SHP77 (cell line): ENCODE data around the gene RGL1.

Source experiments
- DNase-seq, 2 experiments: peaks; one replicate each; lab custom pipeline; 2025; lab: John Stamatoyannopoulos, UW

RGL1 gene

DNA sequence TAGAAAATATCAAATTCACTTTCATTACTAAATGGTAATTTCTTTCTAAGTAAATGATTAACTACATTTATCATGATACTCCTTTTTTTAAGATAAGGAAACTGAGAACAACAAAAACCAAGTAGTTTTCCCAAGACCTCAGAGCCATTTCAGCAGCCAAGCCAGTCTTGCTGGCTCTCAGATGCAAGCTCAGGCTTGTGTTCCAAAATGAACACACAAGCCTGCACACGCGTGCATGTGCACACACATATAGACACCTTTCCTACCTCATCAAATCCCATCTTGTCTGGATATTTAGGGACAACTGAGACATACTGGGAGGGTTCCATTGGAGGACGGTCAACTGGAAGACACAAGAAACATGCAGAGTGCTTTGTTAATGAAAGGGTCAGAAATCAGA, 149.6 kb downstream of the RGL1 start:
- DNase-seq: no peak

DNA sequence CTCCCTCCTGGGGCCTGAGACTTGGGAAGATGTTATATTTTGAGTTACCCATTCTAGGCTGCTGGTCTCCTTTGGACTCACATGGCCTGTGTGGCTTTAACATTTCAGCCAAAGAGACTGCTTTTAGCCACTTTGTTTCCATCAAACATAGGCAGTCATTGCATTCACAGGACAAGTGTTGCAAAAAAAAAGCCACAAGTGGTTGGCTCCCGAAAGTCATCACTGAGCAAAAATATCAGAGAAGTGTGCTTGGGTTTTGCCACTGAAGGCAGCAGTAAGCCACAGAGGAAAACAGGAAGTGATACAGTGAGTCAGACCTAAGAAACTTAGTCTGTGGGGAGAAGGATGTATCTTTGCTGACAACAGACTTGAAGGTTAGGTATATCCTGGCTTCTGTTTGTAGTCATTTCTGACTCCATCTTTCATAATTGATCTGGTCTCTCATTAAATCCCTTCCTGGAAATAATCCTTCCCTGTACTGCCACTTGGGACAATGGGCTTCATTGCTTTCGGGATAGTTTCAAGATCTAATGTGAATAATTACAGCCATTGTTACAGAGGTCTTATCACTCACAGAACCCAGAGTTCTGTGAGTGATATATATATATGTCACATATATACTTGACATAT, 151.8 kb downstream of the RGL1 start:
- DNase-seq: no peak

DNA sequence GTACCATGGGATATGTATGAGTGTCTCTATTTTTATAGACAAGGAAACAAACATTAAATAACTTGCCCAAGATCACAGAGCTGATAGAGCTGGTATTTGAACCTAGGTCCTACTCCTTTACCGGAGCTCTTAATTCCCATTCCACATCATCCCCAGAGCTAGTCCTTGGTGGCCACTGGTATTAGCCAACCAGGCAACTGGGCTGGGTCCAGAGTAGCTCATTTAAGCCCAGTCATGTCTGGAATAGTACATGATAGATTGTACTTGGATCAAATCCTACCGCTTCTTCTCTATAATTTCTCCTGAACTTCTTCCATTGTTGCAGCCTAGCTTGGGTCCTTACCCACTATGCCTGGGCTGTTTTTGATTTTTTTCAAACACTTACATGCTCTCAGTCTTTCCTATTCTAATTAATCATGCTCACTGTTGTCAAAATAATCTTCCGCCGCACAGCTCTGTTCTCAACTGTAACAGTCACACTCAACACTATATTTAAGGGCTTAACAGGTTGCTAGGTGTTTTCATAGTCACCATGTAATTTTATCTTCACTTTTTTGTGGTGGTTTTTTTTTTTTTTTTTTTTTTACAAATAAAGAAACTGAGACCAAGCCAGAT, 152.4 kb downstream of the RGL1 start:
- DNase-seq: no peak

DNA sequence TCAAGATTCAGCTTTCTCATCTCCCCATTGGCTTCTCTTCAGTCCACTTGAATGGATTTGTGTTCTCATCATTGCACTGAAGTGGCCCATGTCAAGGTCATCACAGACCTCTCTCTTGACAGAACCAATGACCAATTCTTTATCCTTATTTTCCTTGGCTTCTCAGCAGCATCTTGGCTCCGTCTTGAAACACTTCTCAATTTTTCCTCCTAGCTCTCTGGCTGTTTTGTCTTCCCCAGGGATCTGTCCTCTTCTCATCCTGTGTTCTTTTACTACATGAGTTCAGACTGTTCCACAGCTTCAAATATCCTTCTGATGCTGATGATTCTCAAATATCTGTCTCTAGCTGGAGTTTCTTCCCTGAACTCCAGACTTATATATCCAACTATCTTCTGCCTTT, 154.0 kb downstream of the RGL1 start:
- DNase-seq: no peak

DNA sequence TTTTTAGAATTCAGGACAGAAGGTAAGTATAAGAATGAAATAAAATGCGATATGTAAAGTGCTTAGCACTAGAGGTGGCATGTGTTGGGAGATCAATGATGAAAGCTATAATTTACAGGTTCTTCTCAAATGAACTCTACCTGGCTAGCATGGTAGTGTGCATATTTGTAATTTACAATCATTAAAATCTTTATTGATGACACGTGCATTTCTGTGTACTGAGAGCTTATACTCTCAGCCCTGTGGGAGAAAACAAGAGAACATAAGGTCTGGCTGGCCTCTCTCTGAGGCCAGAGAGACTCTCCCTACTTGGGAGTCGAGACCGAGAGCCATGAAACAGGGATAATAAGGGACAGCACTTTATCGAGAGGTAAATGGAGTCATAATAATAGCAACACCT, 156.2 kb downstream of the RGL1 start:
- no peak for DNase-seq

DNA sequence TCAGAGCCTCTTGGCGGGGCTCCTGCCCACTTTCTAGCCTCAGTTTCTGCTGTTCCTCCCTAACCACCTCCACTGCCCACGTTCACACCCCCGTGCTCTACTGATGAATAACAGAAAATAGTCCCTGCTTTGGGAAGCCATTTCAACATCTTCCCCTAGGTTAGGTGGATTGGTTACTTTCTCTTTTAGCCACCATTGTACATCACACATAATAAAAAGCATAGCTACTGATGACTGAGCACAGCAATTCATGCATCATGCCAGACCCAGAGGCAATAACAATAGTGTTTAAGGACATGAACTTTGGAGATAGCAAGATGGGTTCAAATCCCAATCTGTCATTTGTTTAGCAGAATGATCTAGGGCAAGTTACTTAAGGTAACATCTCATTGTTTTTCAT, 158.0 kb downstream of the RGL1 start:
- no peak for DNase-seq

DNA sequence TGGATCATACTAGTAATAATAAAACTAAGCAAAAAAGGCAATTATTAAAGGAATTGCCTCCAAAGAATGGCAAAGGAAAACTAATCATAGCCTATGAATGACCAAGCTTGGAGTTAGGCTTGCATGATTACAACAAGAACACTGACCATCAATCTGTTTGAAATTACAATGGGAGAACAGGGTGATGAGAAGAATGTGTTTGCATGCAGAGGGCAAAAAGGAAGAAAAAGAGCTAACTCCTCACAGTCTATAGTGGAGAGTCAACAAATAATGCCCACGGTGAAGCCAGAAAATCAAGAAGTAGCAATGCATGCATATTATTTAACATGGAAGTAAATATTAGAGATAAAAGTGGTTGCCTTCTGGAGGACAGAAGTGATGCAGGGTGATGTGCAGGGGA, 160.8 kb downstream of the RGL1 start:
- DNase-seq: no peak

DNA sequence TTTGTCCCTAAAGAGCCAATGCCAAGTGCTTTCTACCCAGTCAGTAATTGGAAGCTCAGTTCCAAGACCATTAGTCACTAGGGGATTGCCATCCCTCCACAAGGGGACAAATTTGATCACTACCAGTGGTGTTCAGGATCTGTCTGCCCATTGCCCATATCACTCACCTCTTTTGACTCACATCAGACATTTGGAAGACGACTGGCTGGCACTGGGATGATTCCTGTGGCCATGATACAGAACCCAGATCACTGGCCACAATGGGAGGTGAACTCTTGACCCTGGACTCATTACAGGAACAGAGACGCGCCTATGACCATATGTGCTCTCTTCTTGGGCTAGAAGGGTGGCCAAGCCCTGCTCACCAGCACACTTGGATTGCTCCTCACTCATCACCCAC, 161.6 kb downstream of the RGL1 start:
- DNase-seq: no peak

DNA sequence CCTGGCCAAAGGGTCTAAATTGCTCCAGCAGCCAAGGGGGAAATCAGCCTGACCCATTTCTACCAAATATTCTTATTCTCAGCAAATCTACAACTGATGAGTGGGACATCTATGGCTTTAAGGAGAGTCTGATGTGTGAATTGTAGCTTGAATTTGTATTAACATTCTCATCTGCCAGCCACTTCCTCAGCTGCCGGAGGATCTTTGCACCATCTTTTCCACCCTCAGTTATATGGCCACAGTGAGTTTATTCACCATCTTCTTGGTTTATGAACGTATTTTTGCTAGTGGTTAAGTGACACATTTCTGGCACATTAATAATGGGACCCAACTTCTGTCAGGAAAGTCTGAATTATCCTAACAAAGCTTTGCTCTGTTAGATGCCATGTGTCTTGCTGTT, 163.0 kb downstream of the RGL1 start:
- no peak for DNase-seq

DNA sequence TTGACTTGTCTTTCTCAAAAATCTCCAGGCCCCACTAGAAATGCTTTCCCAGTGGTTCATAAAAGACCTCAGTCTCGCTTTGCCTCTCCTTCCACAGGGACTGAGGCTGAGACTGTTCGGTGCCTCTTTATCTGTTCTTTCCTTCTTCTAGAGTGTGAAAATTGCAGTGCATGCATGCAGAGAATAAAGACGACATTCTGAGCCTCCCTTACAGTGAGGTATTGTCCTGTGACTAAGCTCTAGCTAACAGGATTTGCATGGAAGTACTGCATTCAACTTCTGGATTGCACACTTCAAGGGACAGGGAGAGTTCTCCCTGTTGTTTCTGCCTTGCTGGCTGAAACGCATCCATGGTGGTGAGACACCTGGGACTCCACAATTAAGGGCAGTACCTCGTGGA, 163.5 kb downstream of the RGL1 start:
- DNase-seq: no peak

DNA sequence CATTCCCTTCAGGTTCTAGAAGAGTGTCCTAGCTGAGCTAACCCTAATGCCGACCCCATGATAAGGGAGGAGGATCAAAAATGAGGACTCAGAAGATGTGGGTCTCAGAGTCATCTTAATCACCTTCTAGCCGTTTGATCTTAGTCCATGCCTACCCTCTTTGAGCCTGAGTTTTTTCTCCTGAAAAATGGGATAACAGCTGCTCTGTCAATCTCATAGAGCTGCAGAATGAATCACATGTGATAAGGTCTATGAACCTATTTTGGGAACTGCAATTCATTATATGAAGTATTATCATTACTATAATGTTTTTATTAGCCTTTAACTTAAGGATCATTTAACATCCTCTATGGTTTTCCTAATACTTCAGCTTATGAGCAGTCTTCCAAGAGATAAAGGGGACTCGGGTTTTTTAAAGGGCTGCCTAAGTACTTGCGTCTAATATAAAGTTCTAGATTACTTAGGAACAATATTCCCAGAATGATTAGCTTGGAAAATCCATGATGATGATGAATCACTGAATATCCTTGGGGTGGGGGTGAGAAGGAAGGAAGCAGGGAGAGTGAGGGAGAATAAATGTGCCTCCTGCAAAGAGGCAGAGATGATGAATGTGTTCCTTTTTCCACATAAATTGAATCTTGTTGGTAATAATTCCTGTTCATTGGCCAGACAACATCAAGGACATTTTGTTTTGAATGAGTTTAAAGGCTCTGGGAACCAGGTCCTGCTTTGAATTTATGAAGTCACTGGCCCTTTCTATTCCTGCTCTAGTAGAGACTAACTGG, 165.8 kb downstream of the RGL1 start:
- no peak for DNase-seq

DNA sequence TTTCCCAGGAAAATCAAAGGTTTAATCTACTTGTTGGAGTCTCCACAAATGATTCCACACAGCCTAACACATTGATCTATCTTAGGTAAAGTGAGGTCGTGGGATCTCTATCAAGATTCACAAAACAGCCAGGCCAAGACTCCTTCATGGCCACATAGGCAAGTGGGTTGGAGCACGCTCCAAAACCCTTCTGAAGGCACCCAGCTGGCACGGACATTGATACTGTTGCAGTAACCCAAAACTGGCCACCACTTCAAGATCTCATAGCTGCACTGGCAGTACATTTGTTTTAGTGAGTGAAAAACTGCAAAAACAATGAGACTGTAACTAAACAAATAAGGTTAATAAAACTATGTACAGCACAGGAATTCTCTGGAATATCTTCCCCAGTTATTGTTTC, 170.7 kb downstream of the RGL1 start:
- DNase-seq: no peak

DNA sequence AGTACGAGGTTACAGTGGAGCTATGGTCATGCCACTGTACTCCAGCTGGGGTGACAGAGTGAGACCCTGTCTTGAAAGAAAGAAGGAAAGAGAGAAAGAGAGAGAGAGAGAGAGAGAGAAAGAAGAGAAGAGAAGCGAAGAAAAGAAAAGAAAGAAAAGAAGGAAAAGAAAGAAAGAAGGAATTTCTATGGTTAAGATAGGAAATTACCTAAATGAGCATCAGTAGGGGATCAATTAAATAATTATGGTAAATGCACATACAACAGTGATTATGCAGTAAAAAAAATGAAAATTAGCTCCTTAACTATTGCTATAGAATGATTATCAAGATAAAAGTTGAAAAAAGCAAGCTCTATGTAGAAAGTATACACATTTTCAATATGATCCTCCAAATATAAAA, 172.8 kb downstream of the RGL1 start:
- no peak for DNase-seq
